Activated CD4-positive, alpha-beta T cell treated with anti-CD3 and anti-CD28 coated beads, Interleukin-10, Interleukin-2, amounts not matched to agents 100 ng/mL and 50 ng/mL, durations not matched to agents 16 hours and 8 hours (primary cell): ENCODE results near the gene KIF13A.
"Not testable (repeated sequence)": the region's sequence is repeated elsewhere in the genome, so short reads cannot be mapped to it uniquely, and the experiment has no call there.

Experiments used
- DNase-seq: peaks from one replicate; pipeline ENCODE4 v3.0.0-alpha.2; 2020

Gene KIF13A

DNA sequence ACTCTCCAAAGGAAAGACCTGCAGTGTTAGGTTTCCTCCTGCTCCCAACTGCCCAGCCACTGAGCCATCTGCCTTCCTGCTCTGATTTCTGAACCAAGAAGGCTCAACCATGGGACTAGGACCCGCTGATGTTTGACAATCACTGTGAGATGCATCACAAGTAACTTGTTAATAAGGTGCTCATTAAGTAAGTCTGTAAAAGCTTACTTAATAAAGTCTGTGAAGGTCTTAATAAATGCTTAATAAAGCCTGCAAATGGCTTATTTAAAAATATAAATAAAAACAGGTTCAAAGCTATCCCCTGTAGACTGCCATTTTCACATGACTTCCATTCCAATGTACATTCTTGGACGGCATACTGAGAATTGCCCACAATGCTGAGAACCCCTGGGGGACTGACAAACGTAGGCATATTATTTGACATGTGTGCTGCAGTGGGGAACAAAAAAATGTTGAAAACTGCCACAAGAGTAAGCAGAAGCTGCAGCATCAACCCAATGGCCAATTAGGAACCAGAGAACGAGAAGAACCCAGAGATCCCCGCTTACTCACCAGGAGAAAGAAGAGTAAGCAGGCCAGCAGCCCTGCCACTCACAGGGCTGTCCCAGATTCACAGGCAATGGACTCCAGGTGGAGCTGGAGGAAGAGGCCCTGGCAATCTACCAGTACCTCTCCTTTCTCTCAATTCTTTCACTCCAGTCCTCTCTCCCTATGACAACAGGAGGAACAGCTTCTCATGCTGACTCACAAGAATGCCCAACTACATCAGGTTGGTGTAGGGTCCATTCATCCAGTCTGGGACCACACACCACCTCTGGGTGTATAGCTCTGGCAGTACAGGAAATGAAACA is 19.5 kb downstream of the KIF13A start:
- no peak for DNase-seq

DNA sequence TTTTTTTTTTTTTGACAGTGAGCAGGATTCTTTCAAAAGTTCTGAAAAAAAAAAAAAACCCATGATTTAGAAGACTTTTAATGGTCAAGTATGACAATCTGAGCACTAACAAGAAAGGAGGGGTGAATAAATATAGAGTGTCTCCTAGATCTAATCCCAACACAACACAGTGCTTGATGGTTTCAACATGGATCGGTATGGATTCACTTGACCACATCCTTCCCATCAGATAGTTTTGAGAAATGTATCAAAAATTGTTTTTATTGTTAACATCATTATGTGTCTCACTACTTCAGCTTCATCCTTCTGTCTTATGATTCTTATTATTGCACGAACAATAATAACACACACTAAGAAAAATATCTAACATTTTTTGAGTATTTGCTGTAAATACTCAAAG is 21.0 kb downstream of the KIF13A start:
- DNase-seq = no peak

DNA sequence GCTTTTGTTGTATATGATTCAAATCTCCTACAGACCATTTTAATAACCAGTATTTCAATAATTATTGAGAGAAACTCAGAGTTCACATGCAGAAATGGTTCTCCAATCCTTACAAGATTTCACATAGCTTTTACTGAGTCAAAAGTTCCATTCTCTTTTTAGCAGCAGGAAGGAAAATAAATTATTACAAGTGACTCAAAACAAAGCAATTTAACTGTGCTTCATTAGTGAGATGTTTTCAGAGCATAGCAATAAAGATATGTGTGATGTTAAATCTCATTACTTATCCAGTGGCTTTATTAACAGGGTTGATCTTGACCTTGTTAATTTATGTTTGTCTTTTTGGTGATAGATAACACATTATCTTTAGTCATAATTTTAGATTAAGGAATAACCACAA is 22.0 kb downstream of the KIF13A start:
- DNase-seq = no peak

DNA sequence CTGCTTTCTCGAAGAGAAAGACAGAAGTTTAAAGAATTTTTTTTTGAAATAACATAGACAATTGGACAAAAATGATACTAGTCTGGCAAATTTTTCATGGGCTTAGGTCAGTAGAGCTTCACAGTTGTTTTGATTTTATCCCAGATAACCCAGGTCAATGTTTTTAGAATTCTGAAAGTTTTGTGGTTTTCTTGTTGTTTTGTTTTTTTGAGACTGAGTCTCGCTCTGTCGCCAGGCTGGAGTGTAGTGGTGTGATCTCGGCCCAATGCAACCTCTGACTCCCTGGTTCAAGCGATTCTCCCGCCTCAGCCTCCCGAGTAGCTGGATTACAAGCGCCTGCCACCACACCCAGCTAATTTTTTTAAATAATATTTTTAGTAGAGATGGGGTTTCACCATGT is 22.8 kb downstream of the KIF13A start:
- no peak for DNase-seq

DNA sequence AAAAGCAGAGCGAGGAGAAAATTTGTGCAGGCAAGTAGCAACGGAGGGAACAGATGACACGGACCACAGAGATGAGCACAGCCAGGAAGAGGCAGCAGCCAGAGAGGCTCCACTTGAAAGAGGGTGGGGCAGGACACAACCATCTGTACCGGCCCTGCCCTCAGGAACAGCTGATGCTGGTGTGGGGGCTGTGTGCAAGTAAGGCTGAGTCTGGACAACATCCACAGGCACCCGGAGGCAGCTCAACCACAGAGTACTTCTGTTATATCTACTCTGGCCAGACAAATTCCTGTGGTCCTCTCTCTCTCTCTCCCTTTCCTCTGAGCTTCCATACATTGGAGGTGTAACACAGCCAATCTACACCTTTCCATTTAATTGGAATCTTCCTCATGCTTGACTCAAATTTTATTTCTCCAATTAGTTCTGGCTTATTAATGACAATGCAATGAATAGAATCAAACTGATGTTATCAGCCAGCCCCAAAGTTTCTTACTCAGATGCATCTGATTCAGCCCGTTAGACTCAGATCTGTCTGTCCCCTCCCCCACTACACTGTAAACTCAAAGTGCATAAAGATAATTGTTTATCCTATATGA is 24.9 kb downstream of the KIF13A start:
- no peak for DNase-seq

DNA sequence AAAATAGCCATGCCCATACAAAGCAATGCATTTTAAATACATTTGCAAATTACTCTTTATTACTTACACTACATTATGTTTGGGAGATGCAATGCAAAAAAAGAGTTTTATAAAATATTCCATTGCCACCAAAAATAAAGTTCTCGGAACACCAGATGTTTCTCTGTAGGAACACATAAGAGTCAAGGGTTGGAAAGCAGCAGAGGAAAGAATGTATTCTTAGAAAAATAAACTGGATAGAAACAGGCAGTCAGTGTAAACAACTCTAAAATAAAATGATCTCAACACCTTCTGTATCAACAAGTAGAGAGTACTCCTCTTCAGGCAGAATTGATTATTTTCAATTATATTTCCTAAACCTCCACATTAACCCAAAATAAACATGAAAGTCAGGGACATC is 28.1 kb downstream of the KIF13A start:
- DNase-seq = no peak

DNA sequence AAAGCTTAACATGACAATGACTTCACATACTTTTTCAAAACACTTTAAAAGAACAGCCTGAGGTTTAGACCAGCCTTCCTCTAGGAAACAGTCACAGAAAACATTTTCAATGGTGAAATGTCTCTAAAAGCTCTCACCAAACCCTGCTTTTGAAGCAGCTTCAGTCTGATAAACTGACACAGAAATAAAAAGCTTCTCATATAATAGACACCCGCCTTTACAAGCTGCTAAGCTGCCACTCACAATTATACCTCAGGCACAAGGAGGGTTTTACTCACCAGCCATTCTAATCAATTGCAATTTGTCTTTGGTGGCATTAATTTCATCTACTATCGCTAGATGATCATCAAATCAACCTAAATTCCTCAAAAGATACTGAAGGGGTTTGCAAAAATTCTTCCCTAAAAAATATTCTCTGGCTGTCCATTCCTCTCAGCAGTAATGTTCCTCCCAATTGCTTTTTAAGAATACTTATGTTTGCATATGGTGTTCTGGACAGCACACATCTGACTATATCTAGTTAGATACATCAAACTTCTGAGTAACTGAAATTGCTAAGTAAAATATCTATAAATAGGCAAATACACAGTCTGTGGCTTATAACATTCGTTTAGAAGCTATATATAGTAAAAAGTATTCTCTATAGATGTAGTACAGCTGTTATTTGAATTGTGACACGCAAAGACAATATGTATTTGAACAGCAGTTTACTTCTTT is 29.4 kb downstream of the KIF13A start:
- DNase-seq = no peak

DNA sequence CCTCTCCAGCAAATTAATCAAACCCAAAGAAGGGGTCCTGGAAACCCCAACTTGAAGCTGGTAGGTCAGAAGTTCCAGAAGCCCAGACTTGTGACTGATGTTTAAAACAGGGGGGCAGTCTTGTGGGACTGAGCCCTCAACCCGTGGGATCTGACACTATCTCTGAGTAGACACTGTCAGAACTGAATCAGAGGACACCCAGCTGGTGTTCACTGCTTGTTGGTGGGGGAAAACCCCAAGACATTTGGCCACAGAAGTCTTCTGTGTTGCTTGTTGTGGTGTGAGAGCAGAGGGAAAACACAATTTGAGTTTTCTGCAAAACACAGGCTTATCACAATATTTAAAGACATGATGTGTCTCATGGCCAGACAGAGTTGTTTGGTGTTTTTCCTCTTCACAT is 29.9 kb downstream of the KIF13A start:
- no peak for DNase-seq

DNA sequence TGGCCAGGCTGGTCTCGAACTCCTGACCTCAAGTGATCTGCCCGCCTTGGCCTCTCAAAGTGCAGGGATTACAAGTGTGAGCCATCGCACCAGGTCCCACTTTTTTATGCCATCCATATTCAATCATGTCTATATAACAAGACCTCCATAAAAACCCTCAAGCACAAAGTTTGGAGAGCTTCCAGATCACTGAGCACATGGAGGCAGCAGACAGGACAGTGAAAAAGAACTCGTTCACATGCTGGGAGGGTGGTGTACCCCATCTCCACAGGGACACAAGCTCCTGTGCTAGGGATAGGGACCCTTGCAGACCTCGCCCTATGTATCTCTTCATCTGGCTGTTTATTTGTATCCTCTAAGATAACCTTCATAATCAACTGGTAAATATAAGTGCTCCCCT is 30.3 kb downstream of the KIF13A start:
- no peak for DNase-seq

DNA sequence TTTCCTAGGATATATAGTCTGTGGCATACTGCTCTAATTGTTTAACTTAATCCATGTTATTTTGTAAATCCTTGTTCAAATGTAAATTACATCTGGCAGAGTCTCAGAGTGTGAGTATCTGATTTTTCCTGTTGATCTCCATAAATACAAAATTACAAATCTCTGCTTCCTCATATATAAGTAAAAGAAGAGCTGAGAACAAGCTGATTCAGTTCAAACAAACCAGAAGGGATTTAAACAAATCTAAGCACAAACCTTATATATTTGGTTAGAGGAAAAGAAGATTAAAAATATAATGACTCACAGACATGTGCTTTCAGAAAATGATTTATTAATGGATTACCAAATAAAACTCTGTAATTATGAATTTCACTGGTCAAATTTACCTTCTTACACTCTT is 37.3 kb downstream of the KIF13A start:
- DNase-seq = no peak

DNA sequence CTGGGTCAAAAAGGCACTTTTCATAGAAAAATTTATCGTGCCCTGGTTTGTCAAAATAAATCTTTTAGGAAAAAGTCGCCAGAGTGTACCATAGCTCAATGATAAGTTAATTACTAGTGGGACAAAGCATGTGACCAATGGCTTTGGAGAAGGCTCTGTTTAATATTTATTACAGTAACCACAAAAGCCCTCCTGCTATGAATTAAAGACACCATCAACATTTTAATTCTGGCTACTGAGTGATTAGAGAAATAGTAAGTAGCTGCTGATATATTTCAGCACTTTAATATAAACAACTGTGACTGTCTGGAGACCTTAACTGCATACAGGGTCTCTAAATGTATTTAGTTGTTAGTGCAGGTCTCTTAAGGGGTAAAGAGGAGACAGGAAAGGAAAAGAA is 38.3 kb downstream of the KIF13A start:
- DNase-seq = no peak

DNA sequence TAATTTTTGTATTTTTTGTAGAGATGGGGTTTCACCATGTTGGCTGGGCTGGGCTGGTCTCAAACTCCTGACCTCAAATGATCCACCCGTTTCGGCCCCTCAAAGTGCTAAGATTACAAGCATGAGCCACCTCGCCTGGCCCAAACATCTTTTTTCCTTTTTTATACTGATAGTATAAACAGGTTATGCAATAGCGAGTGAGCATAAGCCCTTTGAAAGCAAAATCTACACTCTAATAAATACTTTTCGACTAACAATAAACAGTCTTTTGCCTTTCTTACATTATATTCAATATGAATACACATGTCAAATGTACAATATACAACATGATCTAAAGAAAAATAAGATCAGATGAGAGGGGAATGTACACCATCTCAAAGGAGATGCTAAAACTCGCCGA is 38.7 kb downstream of the KIF13A start:
- no peak for DNase-seq

DNA sequence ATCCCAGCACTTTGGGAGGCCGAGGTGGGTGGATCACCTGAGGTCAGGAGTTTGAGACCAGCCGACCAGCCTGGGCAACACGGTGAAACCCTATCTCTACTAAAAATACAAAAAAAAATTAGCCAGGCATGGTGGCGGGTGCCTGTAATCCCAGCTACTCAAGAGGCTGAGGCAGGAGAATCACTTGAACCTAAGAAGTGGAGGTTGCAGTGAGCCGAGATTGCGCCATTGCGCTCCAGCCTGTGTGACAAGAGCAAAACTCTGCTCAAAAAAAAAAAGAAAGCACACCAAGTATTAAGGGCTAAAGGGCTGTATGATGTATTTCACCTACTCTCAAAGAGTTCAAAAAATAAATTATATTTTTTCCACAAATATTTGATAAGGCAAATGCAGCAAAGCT is 39.9 kb downstream of the KIF13A start:
- DNase-seq = not testable (repeated sequence)

DNA sequence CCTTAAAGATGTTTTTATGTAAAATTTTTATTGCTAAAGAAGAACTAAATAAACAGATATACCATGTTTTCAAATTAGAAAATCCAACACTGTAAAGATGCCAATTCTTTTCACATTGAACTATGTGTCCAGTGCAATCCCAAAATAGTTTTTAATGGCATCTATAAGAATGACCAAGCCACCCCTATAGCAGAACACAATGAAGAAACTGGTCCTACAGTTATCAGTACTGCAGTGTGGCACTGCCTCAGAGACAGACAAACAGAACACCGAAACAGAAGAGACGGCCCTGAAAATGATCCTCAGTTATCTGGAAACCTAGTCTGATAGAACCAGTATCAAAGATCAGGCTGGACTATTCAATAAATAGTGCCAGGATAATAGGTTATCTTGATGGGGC is 41.9 kb downstream of the KIF13A start:
- no peak for DNase-seq

DNA sequence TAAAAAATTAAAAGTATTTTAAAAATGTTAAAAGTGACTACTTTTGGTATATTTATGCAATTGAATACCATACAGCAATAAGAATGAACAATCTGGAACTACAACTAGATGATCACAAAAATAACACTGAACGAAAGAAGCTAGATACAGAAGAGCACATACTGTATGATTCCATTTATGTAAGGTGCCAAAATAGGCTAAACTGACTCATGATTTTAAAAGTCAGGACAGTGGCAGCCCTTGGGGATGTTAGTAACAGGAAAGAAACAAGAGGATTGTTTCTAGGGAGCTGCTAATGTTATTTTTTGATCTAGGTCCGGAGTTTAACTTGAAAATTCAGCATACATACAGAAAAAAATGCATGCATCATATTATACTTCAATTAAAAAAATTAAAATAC is 42.3 kb downstream of the KIF13A start:
- DNase-seq = no peak

DNA sequence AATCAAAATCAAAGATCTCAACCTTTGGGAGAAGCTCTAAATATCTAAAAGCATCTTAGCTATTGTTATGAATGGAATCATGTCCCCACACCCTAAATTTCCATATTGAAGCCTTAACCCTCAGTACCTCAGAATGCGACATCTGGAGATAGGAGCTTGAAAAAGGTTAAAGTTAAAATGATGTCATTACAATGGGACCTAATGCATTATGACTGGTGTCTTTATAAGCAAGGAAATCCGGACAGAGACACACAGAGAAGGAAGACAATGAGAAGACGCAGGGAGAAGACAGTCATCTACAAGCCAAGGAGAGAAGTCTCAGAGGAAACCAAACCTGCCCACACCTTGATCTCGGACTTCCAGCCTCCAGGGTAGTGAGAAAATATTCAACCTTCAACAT is 46.1 kb downstream of the KIF13A start:
- DNase-seq = no peak

DNA sequence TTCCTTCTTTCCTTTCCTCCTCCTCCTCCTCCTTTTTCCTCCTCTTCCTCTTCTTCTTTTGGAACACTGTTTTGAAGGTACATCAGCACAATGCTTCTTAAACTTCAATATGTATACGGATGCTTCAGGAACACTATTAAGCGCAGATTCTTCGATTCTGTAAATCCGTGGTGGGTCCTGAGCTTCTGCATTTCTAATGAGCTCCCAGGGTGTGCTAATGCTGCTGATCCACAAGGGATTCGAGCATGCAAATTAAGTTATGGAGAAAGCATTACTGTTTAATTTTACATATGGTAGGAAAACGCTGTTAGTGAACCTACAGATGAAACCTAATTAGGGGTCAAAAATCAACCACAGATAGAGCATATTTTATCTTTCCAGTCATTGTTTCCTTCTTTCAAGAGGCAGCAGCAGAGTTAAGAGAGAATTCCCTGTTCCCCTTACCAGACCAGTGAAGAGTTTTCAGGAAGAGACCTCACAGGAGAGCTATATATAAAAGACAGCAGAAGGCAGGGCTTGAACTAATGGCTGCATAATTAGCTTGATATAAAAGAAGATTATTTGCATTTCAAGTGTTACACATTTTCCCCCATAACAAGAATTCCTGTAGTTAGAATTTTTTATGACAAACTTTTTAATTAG is 47.2 kb downstream of the KIF13A start:
- DNase-seq = no peak

DNA sequence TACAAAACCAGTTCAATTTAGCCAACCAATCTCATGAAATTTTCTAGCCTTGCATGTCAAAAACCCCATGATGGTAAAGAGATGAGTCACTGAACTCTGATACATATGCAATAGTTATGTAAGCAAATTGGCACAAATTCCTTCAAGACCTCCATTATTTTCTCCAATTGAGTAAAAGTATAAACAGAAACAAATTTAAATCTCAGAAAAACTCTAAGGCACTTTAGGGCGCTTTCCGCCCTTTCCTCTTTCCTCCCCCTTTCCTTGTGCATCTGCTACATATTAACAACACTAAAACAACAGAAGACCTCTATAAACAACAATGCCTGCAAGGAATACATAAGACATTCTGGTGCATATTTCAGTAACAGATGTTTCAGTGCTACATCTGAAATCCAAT is 48.5 kb downstream of the KIF13A start:
- no peak for DNase-seq

DNA sequence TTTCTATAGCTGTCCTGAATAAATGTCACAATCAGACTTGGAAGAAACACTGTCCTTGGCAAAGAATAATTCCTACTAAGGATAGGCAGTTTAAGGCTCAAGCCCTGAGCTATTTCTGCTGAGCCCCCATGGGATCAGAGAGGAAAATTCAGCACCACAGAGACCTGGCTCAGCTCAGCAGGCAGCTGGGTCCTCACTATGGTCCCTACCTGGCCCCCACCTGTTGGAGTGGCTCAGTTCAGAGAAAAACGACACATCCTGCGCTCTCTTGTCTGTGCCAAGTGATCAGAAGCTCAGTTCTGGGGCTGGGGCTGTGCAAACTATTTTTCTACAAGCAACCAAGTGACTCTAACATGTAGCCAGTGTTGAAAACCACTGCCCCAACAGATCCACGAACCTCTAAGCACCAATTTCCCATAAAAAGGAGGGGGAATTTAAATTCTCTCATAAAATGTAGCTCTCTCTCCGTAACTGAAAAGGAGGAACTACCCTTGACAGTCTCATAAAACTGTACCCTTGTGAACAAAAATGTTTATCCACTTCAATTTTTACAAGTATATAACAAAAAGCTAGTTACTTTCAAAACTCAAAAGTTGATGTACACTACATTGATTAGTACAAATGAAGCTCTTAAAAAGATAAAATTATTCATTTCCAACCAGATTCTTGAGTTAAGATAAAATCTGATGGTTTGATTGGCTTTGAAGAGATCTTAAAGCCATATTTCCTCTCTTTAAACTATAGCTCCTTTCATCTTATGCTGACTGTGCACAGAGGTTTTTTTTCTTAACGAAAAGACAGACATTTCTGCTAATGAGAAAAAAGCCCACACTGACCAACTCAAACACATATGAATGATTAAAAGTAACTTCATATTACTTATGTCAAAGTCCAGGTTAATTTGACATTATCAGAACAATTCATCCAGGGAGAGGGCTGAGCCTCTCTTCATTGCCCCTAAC is 52.0 kb downstream of the KIF13A start:
- no peak for DNase-seq

DNA sequence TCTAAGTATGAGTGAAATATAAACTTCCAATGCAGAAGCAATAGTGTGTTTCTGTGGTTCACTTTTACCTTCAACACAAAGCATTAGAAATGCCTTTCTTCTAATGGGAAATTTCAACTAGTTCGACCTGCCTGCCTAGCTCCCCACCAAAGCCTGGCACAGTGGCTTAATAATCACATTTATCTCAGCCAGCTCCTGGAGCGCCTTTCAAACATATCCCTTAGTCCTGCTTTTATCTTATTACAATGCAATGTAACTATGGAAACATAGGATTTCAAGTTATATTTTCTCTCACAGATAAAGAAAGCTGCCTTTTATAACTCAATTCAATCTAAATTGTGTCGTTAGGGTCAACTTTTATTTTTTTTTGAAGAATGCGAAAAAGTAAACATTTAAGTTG is 53.7 kb downstream of the KIF13A start:
- no peak for DNase-seq

DNA sequence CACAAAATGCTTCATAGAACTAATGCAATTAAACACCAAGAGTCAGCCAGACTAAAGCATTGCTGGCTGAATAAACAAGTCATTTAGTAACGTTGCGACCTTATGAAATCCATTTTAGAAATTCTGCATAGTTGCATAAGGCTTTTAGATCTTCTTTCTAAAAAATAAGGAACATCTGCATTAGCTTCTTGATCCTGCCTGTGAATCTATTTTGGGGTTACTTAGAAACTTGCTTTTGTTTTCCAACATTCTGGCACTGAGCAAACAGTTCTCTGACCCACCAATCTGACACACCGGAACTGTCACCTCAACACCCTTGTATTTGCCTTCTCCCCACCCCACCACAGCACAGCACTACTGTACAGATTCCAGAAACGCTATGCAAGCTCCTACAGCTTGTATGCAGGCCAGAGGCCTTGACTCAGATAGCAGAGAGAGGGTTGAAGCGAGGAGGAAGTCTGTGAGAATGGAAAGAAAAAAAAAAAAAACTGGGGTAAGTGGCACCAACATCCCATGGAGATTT is 55.0 kb downstream of the KIF13A start:
- no peak for DNase-seq

DNA sequence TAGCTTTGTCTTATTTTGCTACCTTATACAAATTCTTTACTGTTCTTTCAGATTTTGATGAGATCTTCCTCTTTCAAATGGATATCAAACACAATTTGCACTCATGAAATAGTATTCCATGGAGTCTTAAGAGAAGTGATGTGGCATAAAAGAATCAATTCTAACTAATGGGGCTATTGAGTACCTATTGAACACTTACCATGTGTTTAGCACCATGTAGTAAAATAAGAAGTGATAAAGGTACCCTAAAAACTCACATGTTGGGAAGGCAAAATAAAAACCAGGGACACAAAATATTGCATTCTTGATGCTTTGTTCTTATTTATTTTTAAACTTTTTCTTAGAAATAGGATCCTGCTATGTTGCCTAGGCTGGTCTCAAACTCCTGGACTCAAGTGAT is 56.2 kb downstream of the KIF13A start:
- DNase-seq = no peak
